HepG2 (cell line): Measurements from ENCODE around the gene CLVS2. TPM values are rescaled to one million over a fixed set of nuclear protein-coding genes. Genes with fewer than 3 reads are reported as not detected.

Experiments
- ATAC-seq: fragments of 200-7000 bp; cut with Tn5 transposase; 3 replicates; pipeline ENCODE4 v1.9.1; 2020; ENCODE audit warnings: mild to moderate bottlenecking, moderate library complexity
- BruUV-seq: library from RNA; stranded (reverse); fragments of 400-500 nt; replicated peaks from 2 replicates; lab custom pipeline; 2021; lab: Mats Ljungman, UMichigan
- CTCF ChIA-PET: fragments of 300-600 bp; formaldehyde crosslinking; extraction: SDS; loops from one replicate; lab custom pipeline; 2021; ENCODE audit warnings: low total read pairs, inconsistent platforms, low intra/inter-chr PET ratio; lab: Yijun Ruan, JAX
- POLR2A ChIA-PET: fragments of 350-600 bp; sonication (Branson Sonifier 250); formaldehyde crosslinking; loops from one replicate; lab custom pipeline; 2020; ENCODE audit warnings: antibody characterized with exemption, inconsistent platforms; lab: Yijun Ruan, JAX
- DNase-seq: peaks from one replicate; pipeline ENCODE4 v3.0.0-alpha.2; 2015; ENCODE audit warnings: low spot score
- FAIRE-seq: peaks from 3 replicates; lab custom pipeline; 2011; peaks lifted over from hg19 to GRCh38; lab: Jason Lieb, UNC
- H2AFZ ChIP-seq: one replicate; pipeline ENCODE4 v1.6.1; 2011; ENCODE audit warnings: low read length, inconsistent platforms
- H3K27ac ChIP-seq: fragments of 300-600 bp; 3 replicates; pipeline ENCODE4 v1.8.0; 2011; ENCODE audit warnings: mixed run types, mild to moderate bottlenecking, mixed read lengths, low read length, inconsistent platforms; ENCODE audit not compliant: insufficient read depth; ENCODE audit errors: extremely low read length
- H3K27me3 ChIP-seq, 2 experiments: fragments of 200-600 bp in 1 of 2; 2 replicates in 1 of 2; 3 replicates in 1 of 2; pipeline versions ENCODE4 v1.6.0 to v1.8.0; 2011; ENCODE audit warnings: low read length in 2 of 2, mild to moderate bottlenecking in 2 of 2, moderate library complexity in 2 of 2, inconsistent platforms in 1 of 2; ENCODE audit not compliant: insufficient read depth in 2 of 2, control insufficient read depth in 1 of 2
- H3K36me3 ChIP-seq, 2 experiments: fragments of 200-600 bp in 1 of 2; replicated peaks in 1 of 2; 2 replicates in 1 of 2; 3 replicates in 1 of 2; pipeline versions ENCODE4 v1.5.1 to v1.8.0; 2011; ENCODE audit warnings: low read length in 2 of 2, inconsistent platforms in 1 of 2; ENCODE audit not compliant: insufficient read depth in 2 of 2, control insufficient read depth in 1 of 2
- H3K4me1 ChIP-seq: 2 replicates; pipeline ENCODE4 v1.5.1; 2012; ENCODE audit warnings: low read length, inconsistent platforms; ENCODE audit not compliant: insufficient read depth
- H3K4me2 ChIP-seq: 2 replicates; pipeline ENCODE4 v1.6.0; 2011; ENCODE audit warnings: low read depth, low read length, inconsistent platforms
- H3K4me3 ChIP-seq, 3 experiments: fragments of 200-600 bp in 1 of 3; sonication (generic), shearing (Covaris generic) in 1 of 3; replicated peaks in 1 of 3; 2 replicates each; pipeline ENCODE4 v1.5.1; 2011 to 2016; ENCODE audit warnings: low read length in 3 of 3, inconsistent platforms in 2 of 3, low read depth in 2 of 3, mild to moderate bottlenecking in 2 of 3, control low read depth in 1 of 3, mixed read lengths in 1 of 3; ENCODE audit not compliant: insufficient read depth in 1 of 3
- H3K79me2 ChIP-seq: one replicate; pipeline ENCODE4 v1.6.1; 2011; ENCODE audit warnings: low read length, inconsistent platforms; ENCODE audit not compliant: insufficient read depth
- H3K9ac ChIP-seq: 2 replicates; pipeline ENCODE4 v1.6.0; 2011; ENCODE audit warnings: mild to moderate bottlenecking, low read depth, low read length, inconsistent platforms; ENCODE audit not compliant: insufficient read depth
- H3K9me3 ChIP-seq: 2 replicates; pipeline ENCODE4 v1.5.1; 2012; ENCODE audit warnings: mild to moderate bottlenecking, low read length
- H4K20me1 ChIP-seq: 2 replicates; pipeline ENCODE4 v1.6.0; 2011; ENCODE audit warnings: inconsistent platforms, mild to moderate bottlenecking, low read length, moderate library complexity; ENCODE audit not compliant: insufficient read depth
- ARID2 ChIP-seq: sonication (generic); formaldehyde crosslinking; IDR thresholded peaks from 2 replicates; pipeline ENCODE4 v1.8.1; 2022; ENCODE audit warnings: mild to moderate bottlenecking, missing genetic modification reagents, borderline replicate concordance
- CCDC6 ChIP-seq: sonication (generic); formaldehyde crosslinking; IDR thresholded peaks from 2 replicates; pipeline ENCODE4 v1.8.1; 2022; ENCODE audit warnings: mild to moderate bottlenecking, missing genetic modification reagents, moderate library complexity
- HNRNPUL1 ChIP-seq: fragments of 200-400 bp; formaldehyde crosslinking; IDR thresholded peaks from 2 replicates; pipeline ENCODE4 v1.6.1; 2017; ENCODE audit warnings: low read depth, mild to moderate bottlenecking, low read length, moderate library complexity
- MAFF ChIP-seq: IDR thresholded peaks from 2 replicates; pipeline ENCODE4 v1.6.1; 2011; ENCODE audit warnings: low read depth, low read length, improper control_type of control experiment
- MAFK ChIP-seq, 2 experiments: IDR thresholded peaks in 1 of 2; conservative IDR thresholded peaks in 1 of 2; 2 replicates each; pipeline ENCODE4 v1.6.1; 2011; ENCODE audit warnings: improper control_type of control experiment in 2 of 2, low read length in 2 of 2
- ZIK1 ChIP-seq: sonication (generic); formaldehyde crosslinking; IDR thresholded peaks from 2 replicates; pipeline ENCODE4 v1.5.0; 2020; ENCODE audit warnings: mild to moderate bottlenecking, low read depth, missing genetic modification reagents, borderline replicate concordance
- ZMYM2 ChIP-seq: sonication (generic); formaldehyde crosslinking; IDR thresholded peaks from 2 replicates; pipeline ENCODE4 v1.8.0; 2022; ENCODE audit warnings: mild to moderate bottlenecking, missing genetic modification reagents
- ZNF292 ChIP-seq: sonication (generic); formaldehyde crosslinking; IDR thresholded peaks from 2 replicates; pipeline ENCODE4 v1.8.1; 2022; ENCODE audit warnings: mild to moderate bottlenecking, low read depth, missing genetic modification reagents, borderline replicate concordance
- ZNF619 ChIP-seq: sonication (generic); formaldehyde crosslinking; IDR thresholded peaks from 2 replicates; pipeline ENCODE4 v1.4.0; 2020; ENCODE audit warnings: mild to moderate bottlenecking, missing genetic modification reagents
- ZNF788 ChIP-seq: sonication (generic); formaldehyde crosslinking; IDR thresholded peaks from 2 replicates; pipeline ENCODE4 v1.5.0; 2020; ENCODE audit warnings: mild to moderate bottlenecking, missing genetic modification reagents, borderline replicate concordance
- ZSCAN30 ChIP-seq: sonication (generic); formaldehyde crosslinking; IDR thresholded peaks from 2 replicates; pipeline ENCODE4 v1.5.0; 2020; ENCODE audit warnings: mild to moderate bottlenecking, missing genetic modification reagents
- WGBS: methylation state at CpG from one replicate; pipeline ENCODE4 v1.1.6; 2017; ENCODE audit warnings: low lambda C conversion rate; 5-methylcytosine and 5-hydroxymethylcytosine counted together
- in situ Hi-C: cut with HindIII; loops from 2 replicates; pipeline ENCODE4 v1.10.0; 2017; ENCODE audit warnings: low pct_unique_long_range_greater_than_20kb; ENCODE audit not compliant: extremely low pct_ligation_motif_present
- intact Hi-C: fragments of 100-400 bp; cut with micrococcal nuclease; formaldehyde crosslinking; loops from one replicate; pipeline ENCODE4 v1.10.0; 2022; ENCODE audit not compliant: unreplicated experiment
- polyA plus RNA-seq, 8 experiments: library from polyadenylated mRNA; depleted of rRNA in 3 of 8; stranded (reverse) in 7 of 8; unstranded in 1 of 8; fragments of >200 nt; fragmentation: Illumina TruSeq in 4 of 8; extraction: Trizol in 4 of 8; gene quantifications; 2 replicates each; pipeline versions ENCODE4 v1.2.1 to v1.2.3, GENCODE V29; 2011 to 2016; ENCODE audit warnings: low read depth in 4 of 8, missing spikeins in 1 of 8, mixed read lengths in 1 of 8; ENCODE audit not compliant: insufficient read depth in 1 of 8
- total RNA-seq, 5 experiments: library from RNA; depleted of rRNA; stranded (reverse); fragments of >200 nt; fragmentation: Illumina TruSeq; extraction: Trizol; gene quantifications; 2 replicates each; pipeline ENCODE4 v1.2.3, GENCODE V29; 2016; ENCODE audit warnings: low read depth in 1 of 5
- TF ChIP-seq, protein P1 (sequence below), 2 experiments: sonication (generic) in 1 of 2; formaldehyde crosslinking in 1 of 2; IDR thresholded peaks; 2 replicates each; pipeline versions ENCODE4 v1.4.0 to v1.6.1; 2018 to 2020; ENCODE audit warnings: missing genetic modification reagents in 2 of 2, borderline replicate concordance in 1 of 2, low read depth in 1 of 2, mild to moderate bottlenecking in 1 of 2, missing biosample characterization in 1 of 2
- TF ChIP-seq, protein P2 (sequence below): sonication (generic); formaldehyde crosslinking; IDR thresholded peaks from 2 replicates; pipeline ENCODE4 v1.8.1; 2022; ENCODE audit warnings: low read depth, mild to moderate bottlenecking, missing genetic modification reagents
- TF ChIP-seq, protein P3 (sequence below): sonication (generic); formaldehyde crosslinking; IDR thresholded peaks from 2 replicates; pipeline ENCODE4 v1.5.1; 2020; ENCODE audit warnings: missing genetic modification reagents, mild to moderate bottlenecking, borderline replicate concordance

The CLVS2 gene
- total and polyA plus RNA-seq, 2 of the 13 experiments (the other 11 are each of a cell fraction or from before 2014, with no cell fraction given), result not detected

DNA sequence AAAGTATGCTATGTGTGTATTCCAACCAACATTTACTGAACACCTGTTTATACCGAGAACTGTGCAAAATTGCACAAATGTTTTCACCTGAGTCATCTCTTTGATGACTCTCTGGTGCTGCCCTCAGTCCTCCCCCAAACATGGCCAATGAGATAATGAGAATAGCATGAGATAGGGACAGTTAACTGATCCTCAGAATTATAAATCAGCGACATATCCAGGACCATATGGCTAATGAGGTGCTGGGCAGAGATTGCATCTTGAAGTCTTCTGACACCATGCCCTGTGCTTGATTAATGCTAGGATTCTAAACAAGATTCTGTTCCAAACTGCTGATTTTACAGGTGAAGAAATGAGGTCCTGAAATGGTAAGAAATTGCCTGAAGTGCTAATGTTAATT is 13.0 kb downstream of the CLVS2 start:
- CTCF ChIA-PET, result no interaction called here
- no peaks in the 10 kb centered on the region for H4K20me1 ChIP-seq

GRCh38 chr6:123014835-123015234 is 18.8 kb downstream of the CLVS2 start:
- Histone ChIP-seq H3K27me3 (no peaks in the 10 kb centered on the region), H3K27ac (no peak overlapping the region), H3K79me2 (no peaks in the 10 kb centered on the region), H3K9me3 (peaks cover 12% of the 10 kb centered on the region; the same call in 1 of the 2 replicates), H3K4me3 (no peak overlapping the region), H3K4me1 (no peaks in the 10 kb centered on the region), H3K36me3 (no peaks in the 10 kb centered on the region), H2AFZ (no peak overlapping the region), H3K4me2 (no peak overlapping the region), H3K9ac (no peak overlapping the region), H4K20me1 (no peaks in the 10 kb centered on the region)
- POLR2A ChIA-PET, result no interaction called here
- BruUV-seq, result no TSS peak
- DNase-seq, result no peak
- ATAC-seq, result no peak
- peak; percentile 68 to 73 for TF ChIP-seq MAFK (conservative IDR thresholded peaks at IDR 0.05 in 1 of 2, IDR thresholded peaks at IDR 0.05 in 1 of 2; ENCODE audit: low read length in 2 of 2)
- TF ChIP-seq, protein P1, sequence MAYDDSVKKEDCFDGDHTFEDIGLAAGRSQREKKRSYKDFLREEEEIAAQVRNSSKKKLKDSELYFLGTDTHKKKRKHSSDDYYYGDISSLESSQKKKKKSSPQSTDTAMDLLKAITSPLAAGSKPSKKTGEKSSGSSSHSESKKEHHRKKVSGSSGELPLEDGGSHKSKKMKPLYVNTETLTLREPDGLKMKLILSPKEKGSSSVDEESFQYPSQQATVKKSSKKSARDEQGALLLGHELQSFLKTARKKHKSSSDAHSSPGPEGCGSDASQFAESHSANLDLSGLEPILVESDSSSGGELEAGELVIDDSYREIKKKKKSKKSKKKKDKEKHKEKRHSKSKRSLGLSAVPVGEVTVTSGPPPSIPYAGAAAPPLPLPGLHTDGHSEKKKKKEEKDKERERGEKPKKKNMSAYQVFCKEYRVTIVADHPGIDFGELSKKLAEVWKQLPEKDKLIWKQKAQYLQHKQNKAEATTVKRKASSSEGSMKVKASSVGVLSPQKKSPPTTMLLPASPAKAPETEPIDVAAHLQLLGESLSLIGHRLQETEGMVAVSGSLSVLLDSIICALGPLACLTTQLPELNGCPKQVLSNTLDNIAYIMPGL (CRISPR knock-in tag; IDR thresholded peaks at IDR 0.05; ENCODE audit: borderline replicate concordance in 1 of 2, low read depth in 1 of 2), result no peak
- TF ChIP-seq ZSCAN30 (CRISPR knock-in tag), result no peak
- TF ChIP-seq, protein P2, sequence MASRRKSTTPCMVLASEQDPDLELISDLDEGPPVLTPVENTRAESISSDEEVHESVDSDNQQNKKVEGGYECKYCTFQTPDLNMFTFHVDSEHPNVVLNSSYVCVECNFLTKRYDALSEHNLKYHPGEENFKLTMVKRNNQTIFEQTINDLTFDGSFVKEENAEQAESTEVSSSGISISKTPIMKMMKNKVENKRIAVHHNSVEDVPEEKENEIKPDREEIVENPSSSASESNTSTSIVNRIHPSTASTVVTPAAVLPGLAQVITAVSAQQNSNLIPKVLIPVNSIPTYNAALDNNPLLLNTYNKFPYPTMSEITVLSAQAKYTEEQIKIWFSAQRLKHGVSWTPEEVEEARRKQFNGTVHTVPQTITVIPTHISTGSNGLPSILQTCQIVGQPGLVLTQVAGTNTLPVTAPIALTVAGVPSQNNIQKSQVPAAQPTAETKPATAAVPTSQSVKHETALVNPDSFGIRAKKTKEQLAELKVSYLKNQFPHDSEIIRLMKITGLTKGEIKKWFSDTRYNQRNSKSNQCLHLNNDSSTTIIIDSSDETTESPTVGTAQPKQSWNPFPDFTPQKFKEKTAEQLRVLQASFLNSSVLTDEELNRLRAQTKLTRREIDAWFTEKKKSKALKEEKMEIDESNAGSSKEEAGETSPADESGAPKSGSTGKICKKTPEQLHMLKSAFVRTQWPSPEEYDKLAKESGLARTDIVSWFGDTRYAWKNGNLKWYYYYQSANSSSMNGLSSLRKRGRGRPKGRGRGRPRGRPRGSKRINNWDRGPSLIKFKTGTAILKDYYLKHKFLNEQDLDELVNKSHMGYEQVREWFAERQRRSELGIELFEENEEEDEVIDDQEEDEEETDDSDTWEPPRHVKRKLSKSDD (CRISPR knock-in tag), result no peak
- no peak for TF ChIP-seq ZNF292 (CRISPR knock-in tag)
- no peak for TF ChIP-seq ARID2 (CRISPR knock-in tag)
- TF ChIP-seq HNRNPUL1, result no peak
- TF ChIP-seq MAFF, result peak; percentile 49
- no peak for FAIRE-seq
- intact Hi-C loops (no loop called here), in situ Hi-C loops (no loop called here)
- CTCF ChIA-PET, result no interaction called here

More for the DNA sequence above, 13.0 kb downstream of the CLVS2 start:
- H3K27me3 ChIP-seq, result no peaks in the 10 kb centered on the region
- H2AFZ ChIP-seq, result no peak overlapping the region
- no peak for FAIRE-seq
- no peak for ATAC-seq
- TF ChIP-seq ZIK1 (CRISPR knock-in tag) (no peak), ZNF788 (CRISPR knock-in tag) (no peak), ZMYM2 (no peak), CCDC6 (CRISPR knock-in tag) (no peak), ZNF619 (CRISPR knock-in tag) (no peak)
- TF ChIP-seq, protein P3, sequence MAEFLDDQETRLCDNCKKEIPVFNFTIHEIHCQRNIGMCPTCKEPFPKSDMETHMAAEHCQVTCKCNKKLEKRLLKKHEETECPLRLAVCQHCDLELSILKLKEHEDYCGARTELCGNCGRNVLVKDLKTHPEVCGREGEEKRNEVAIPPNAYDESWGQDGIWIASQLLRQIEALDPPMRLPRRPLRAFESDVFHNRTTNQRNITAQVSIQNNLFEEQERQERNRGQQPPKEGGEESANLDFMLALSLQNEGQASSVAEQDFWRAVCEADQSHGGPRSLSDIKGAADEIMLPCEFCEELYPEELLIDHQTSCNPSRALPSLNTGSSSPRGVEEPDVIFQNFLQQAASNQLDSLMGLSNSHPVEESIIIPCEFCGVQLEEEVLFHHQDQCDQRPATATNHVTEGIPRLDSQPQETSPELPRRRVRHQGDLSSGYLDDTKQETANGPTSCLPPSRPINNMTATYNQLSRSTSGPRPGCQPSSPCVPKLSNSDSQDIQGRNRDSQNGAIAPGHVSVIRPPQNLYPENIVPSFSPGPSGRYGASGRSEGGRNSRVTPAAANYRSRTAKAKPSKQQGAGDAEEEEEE (CRISPR knock-in tag), result no peak
- no peaks in the 10 kb centered on the region for H3K4me1 ChIP-seq
- 16% methylated on average over 2 of the region's 2 CpGs for WGBS
- no peaks in the 10 kb centered on the region for H3K9me3 ChIP-seq
- intact Hi-C loops (no loop called here), in situ Hi-C loops (no loop called here)
- POLR2A ChIA-PET, result no interaction called here
- H3K79me2 ChIP-seq, result no peaks in the 10 kb centered on the region
- DNase-seq, result no peak
- H3K4me2 ChIP-seq, result no peak overlapping the region
- H3K9ac ChIP-seq, result no peak overlapping the region
- H3K4me3 ChIP-seq, result no peak overlapping the region
- no peak overlapping the region for H3K27ac ChIP-seq
- no TSS peak for BruUV-seq
- no peaks in the 10 kb centered on the region for H3K36me3 ChIP-seq
